ENCODE measurements around the gene C1QB.

DNA sequence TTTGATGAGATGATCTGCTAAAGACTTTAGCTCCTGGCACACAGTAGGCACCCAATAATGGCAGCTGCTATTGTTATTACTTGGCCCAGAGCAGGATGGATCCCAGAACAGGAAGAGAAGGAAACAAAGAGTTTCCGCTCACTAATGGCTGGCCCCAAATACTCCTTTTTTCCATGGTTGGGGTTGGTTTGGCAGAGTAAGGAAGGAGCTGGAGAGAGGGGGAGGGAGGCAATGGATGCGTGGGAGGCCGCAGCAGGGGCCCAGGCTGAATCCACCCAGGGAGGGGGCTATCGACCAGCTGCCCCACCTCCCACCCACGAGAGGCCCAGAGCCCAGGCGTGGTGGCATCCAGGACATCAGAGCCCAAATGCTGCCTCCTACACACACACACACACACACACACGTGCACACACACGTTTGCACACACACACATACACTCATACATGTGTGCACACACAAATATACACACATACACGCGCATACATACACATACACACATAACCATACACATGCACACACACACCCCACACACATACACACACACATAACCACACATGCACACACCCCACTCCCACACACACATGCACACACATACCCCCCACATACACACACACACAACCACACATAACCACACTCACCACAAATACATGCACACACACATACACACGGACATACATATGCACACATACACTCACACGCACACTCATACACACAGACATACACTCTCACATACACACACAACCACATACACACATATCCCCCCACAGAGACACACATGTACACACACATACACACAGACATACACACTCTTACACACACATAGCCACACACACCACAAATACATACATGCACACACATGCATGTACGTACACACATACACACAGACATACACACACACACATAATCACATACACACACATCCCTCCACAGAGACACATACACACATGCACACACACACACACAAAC is 25.2 kb downstream of the C1QB start:
- TF ChIP-seq, protein P1, sequence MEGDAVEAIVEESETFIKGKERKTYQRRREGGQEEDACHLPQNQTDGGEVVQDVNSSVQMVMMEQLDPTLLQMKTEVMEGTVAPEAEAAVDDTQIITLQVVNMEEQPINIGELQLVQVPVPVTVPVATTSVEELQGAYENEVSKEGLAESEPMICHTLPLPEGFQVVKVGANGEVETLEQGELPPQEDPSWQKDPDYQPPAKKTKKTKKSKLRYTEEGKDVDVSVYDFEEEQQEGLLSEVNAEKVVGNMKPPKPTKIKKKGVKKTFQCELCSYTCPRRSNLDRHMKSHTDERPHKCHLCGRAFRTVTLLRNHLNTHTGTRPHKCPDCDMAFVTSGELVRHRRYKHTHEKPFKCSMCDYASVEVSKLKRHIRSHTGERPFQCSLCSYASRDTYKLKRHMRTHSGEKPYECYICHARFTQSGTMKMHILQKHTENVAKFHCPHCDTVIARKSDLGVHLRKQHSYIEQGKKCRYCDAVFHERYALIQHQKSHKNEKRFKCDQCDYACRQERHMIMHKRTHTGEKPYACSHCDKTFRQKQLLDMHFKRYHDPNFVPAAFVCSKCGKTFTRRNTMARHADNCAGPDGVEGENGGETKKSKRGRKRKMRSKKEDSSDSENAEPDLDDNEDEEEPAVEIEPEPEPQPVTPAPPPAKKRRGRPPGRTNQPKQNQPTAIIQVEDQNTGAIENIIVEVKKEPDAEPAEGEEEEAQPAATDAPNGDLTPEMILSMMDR (IDR thresholded peaks at IDR 0.05), result no peak
- no peak for TF ChIP-seq EZH2 (IDR thresholded peaks at IDR 0.05; ENCODE audit: borderline replicate concordance, insufficient read depth, low read depth, low read length, poor library complexity, severe bottlenecking)

Data from B cell (primary cell).